SU-DHL-6 (cell line): Measurements from ENCODE around the gene CLDN1.

Experiments used
- EZH2phosphoT487 ChIP-seq: fragments of 200-600 bp; sonication (generic), shearing (Covaris generic); conservative IDR thresholded peaks from 2 replicates; pipeline ENCODE4 v1.6.1; 2018; ENCODE audit warnings: mild to moderate bottlenecking, antibody characterized with exemption, low read length, moderate library complexity, mixed read lengths
- TF ChIP-seq, protein P1 (sequence below): fragments of 200-600 bp; sonication (generic); IDR thresholded peaks from one replicate; pipeline ENCODE4 v1.5.1; 2017; ENCODE audit warnings: antibody characterized with exemption, mild to moderate bottlenecking, low read length, moderate library complexity; ENCODE audit not compliant: insufficient read depth, poor library complexity, severe bottlenecking

GRCh38 chr3:190339130-190339529 is 16.9 kb upstream of the CLDN1 start:
- TF ChIP-seq, protein P1, sequence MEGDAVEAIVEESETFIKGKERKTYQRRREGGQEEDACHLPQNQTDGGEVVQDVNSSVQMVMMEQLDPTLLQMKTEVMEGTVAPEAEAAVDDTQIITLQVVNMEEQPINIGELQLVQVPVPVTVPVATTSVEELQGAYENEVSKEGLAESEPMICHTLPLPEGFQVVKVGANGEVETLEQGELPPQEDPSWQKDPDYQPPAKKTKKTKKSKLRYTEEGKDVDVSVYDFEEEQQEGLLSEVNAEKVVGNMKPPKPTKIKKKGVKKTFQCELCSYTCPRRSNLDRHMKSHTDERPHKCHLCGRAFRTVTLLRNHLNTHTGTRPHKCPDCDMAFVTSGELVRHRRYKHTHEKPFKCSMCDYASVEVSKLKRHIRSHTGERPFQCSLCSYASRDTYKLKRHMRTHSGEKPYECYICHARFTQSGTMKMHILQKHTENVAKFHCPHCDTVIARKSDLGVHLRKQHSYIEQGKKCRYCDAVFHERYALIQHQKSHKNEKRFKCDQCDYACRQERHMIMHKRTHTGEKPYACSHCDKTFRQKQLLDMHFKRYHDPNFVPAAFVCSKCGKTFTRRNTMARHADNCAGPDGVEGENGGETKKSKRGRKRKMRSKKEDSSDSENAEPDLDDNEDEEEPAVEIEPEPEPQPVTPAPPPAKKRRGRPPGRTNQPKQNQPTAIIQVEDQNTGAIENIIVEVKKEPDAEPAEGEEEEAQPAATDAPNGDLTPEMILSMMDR = no peak
- TF ChIP-seq EZH2phosphoT487 = no peak
